ENCODE results near the gene ITIH6.
"Not testable (repeated sequence)": the region's sequence is repeated elsewhere in the genome, so short reads cannot be mapped to it uniquely, and the experiment has no call there.

The ITIH6 gene

GRCh38 chrX:54794795-54795194, 3.3 kb downstream of the ITIH6 start:
- DNase-seq: no peak

GRCh38 chrX:54794028-54794427, 4.0 kb downstream of the ITIH6 start:
- DNase-seq: no peak

GRCh38 chrX:54789405-54789804, 8.7 kb downstream of the ITIH6 start:
- DNase-seq: not testable (repeated sequence)

GRCh38 chrX:54788446-54788845, 9.6 kb downstream of the ITIH6 start:
- DNase-seq: no peak

- DNase-seq: no peak
Observed at GRCh38 chrX:54786967-54787366, 11.1 kb downstream of the ITIH6 start.

- no peak for DNase-seq
Observed at GRCh38 chrX:54785901-54786300, 12.2 kb downstream of the ITIH6 start.

GRCh38 chrX:54776987-54777672, 20.9 kb downstream of the ITIH6 start:
- no peak for DNase-seq

GRCh38 chrX:54776061-54776460, 22.0 kb downstream of the ITIH6 start:
- no peak for DNase-seq

- not testable (repeated sequence) for DNase-seq
Observed at GRCh38 chrX:54774391-54775094, 23.5 kb downstream of the ITIH6 start.

- DNase-seq: no peak
Observed at GRCh38 chrX:54758114-54759055, 39.7 kb downstream of the ITIH6 start.

GRCh38 chrX:54754854-54755253, 43.2 kb downstream of the ITIH6 start:
- no peak for DNase-seq

GRCh38 chrX:54748626-54749025, 49.4 kb downstream of the ITIH6 start:
- DNase-seq: no peak

GRCh38 chrX:54747733-54748393, 50.2 kb downstream of the ITIH6 start:
- no peak for DNase-seq

GRCh38 chrX:54746928-54747327, 51.1 kb downstream of the ITIH6 start:
- DNase-seq: no peak

GRCh38 chrX:54745676-54746075, 52.4 kb downstream of the ITIH6 start:
- no peak for DNase-seq

- not testable (repeated sequence) for DNase-seq
Observed at GRCh38 chrX:54738567-54738966, 59.5 kb downstream of the ITIH6 start.

GRCh38 chrX:54736298-54736942, 61.6 kb downstream of the ITIH6 start:
- not testable (repeated sequence) for DNase-seq

- no peak for DNase-seq
Observed at GRCh38 chrX:54721424-54721823, 76.6 kb downstream of the ITIH6 start.

GRCh38 chrX:54715621-54716020, 82.4 kb downstream of the ITIH6 start:
- no peak for DNase-seq

GRCh38 chrX:54714424-54714823, 83.6 kb downstream of the ITIH6 start:
- DNase-seq: no peak

GRCh38 chrX:54711735-54712134, 86.3 kb downstream of the ITIH6 start:
- DNase-seq: no peak

- no peak for DNase-seq
Observed at GRCh38 chrX:54710920-54711319, 87.1 kb downstream of the ITIH6 start.
